ENCODE measurements around the gene CAST. TPM values are rescaled to one million over a fixed set of nuclear protein-coding genes. Genes with fewer than 3 reads are reported as not detected.

CAST gene
- total RNA-seq, 2 donors from 2014 or later = 251 to 256 TPM

DNA sequence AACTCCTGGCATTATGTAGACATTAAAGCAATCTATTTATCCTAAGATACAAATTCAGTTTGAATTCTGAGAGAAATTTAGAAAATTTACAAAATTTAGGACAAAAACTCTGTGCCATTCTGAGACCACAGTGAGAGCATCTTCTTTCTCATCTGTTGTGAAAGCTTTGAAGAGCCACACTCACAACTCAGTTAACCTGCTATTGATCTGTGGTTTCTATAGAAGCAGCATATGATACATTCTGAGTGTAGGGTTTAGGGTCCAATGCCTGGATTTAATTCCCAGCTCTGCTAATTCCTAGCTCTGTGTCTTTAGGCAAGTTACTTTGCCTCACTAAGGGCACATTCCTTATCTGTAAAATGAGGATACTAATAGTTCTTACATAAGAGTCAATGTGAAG lies 21.6 kb downstream of the CAST start:
- H3K4me3 ChIP-seq = no peak overlapping the region
- no peaks in the 10 kb centered on the region for H3K4me1 ChIP-seq (replicated peaks)
- no peak for DNase-seq (ENCODE audit: low spot score)
- H3K9me3 ChIP-seq = no peaks in the 10 kb centered on the region
- no peaks in the 10 kb centered on the region for H3K36me3 ChIP-seq
- no peaks in the 10 kb centered on the region for H3K27me3 ChIP-seq (replicated peaks; ENCODE audit: insufficient read depth)
- no peak overlapping the region for H3K27ac ChIP-seq
- intact Hi-C loops (cut with DNase I) = no loop called here
- TF ChIP-seq POLR2A (IDR thresholded peaks at IDR 0.05) (no peak), POLR2AphosphoS5 (IDR thresholded peaks at IDR 0.05) (no peak)
- TF ChIP-seq, protein P1, sequence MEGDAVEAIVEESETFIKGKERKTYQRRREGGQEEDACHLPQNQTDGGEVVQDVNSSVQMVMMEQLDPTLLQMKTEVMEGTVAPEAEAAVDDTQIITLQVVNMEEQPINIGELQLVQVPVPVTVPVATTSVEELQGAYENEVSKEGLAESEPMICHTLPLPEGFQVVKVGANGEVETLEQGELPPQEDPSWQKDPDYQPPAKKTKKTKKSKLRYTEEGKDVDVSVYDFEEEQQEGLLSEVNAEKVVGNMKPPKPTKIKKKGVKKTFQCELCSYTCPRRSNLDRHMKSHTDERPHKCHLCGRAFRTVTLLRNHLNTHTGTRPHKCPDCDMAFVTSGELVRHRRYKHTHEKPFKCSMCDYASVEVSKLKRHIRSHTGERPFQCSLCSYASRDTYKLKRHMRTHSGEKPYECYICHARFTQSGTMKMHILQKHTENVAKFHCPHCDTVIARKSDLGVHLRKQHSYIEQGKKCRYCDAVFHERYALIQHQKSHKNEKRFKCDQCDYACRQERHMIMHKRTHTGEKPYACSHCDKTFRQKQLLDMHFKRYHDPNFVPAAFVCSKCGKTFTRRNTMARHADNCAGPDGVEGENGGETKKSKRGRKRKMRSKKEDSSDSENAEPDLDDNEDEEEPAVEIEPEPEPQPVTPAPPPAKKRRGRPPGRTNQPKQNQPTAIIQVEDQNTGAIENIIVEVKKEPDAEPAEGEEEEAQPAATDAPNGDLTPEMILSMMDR (IDR thresholded peaks at IDR 0.05) = no peak

DNA sequence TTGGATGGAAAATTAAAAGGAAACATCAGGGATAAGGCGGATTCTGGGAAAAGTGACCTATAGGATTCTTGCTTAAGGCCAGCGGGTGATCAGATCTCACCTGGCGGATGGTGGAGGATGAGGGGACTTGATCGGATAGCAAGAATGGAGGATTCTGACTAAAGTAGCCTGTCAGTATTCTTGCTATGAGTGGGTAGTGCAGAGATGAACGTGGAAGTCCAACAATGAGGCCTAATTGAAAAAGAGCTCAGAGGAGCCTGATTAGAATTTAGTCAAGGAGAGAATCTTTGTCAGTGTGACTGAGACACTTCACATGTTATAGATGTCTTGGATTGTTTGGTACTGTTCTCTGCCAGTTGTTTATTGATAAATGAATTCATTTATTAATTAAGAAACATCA lies 24.9 kb downstream of the CAST start:
- Histone ChIP-seq H3K36me3 (no peaks in the 10 kb centered on the region), H3K27ac (no peak overlapping the region), H3K27me3 (replicated peaks; ENCODE audit: insufficient read depth) (no peaks in the 10 kb centered on the region), H3K9me3 (no peaks in the 10 kb centered on the region), H3K4me3 (no peak overlapping the region), H3K4me1 (replicated peaks) (no peaks in the 10 kb centered on the region)
- intact Hi-C loops (cut with DNase I) = no loop called here
- DNase-seq (ENCODE audit: low spot score) = no peak
- 94% methylated on average over 5 of the region's 5 CpGs for WGBS
- TF ChIP-seq POLR2AphosphoS5 (IDR thresholded peaks at IDR 0.05) = no peak
- TF ChIP-seq, protein P1 (IDR thresholded peaks at IDR 0.05) = no peak
- no peak for TF ChIP-seq POLR2A (IDR thresholded peaks at IDR 0.05)

DNA sequence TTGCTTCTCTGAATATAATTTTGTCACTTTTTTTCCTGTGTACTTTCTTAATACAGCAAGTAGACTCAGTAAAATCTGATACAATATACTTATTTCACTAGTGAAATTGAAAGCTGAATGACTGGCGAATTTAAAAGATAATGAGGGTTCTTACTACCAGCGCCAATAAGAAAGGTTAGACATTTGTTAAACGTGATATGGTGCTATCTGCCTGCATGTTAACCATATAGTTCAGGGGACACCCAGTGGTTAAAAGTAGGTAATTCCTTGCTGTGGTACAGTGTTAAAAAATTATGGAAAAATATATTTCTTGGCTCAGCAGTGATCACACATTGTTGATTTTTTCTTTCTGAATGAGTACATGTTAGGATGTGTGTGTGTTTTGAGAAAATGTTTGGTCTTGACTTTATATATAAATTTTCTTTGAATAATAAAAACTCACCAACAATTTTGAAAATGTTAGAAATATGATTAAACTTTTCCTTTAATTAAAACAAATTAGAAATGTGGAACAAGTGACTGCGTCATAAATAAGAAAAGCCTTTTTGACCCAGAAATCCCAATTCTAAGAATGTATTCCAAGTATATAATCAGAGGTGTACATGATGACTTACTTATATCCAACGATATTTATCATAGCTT lies 25.8 kb downstream of the CAST start:
- Histone ChIP-seq H3K4me3 (no peak overlapping the region), H3K4me1 (replicated peaks) (no peaks in the 10 kb centered on the region), H3K9me3 (no peaks in the 10 kb centered on the region), H3K27me3 (replicated peaks; ENCODE audit: insufficient read depth) (no peaks in the 10 kb centered on the region), H3K27ac (no peak overlapping the region), H3K36me3 (no peaks in the 10 kb centered on the region)
- intact Hi-C loops (cut with DNase I) = no loop called here
- 42% methylated on average over 5 of the region's 5 CpGs for WGBS
- TF ChIP-seq POLR2AphosphoS5 (IDR thresholded peaks at IDR 0.05) (peak; percentile 34), POLR2A (IDR thresholded peaks at IDR 0.05) (no peak)
- TF ChIP-seq, protein P1 (IDR thresholded peaks at IDR 0.05) = peak; percentile 30 to 76 (median 68)
- no peak for DNase-seq (ENCODE audit: low spot score)

DNA sequence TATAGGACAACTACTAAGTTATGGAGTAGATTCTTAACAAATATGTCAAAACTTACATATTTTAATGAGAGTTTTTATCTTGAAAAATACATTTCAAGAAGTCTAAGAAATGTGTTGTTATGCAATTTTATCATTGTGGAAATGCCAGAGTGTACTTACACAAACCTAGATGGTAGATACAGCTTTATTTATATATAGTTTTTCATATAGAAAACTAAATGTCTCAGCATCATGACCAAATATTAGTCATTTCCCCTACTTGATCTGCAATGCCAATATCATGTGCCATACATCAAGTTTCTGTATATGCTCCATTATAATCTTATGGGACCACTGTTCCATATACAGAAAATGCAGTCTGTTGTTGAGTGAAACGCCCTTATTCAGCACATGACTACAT lies 28.7 kb downstream of the CAST start:
- Histone ChIP-seq H3K4me1 (replicated peaks) (no peaks in the 10 kb centered on the region), H3K9me3 (no peaks in the 10 kb centered on the region), H3K36me3 (peaks cover 0 to under 1% of the 10 kb centered on the region in 2 donors), H3K4me3 (no peak overlapping the region), H3K27me3 (replicated peaks; ENCODE audit: insufficient read depth) (no peaks in the 10 kb centered on the region), H3K27ac (no peak overlapping the region)
- DNase-seq (ENCODE audit: low spot score) = no peak
- TF ChIP-seq, protein P1 (IDR thresholded peaks at IDR 0.05) = no peak
- 93% methylated on average over 1 of the region's 1 CpG for WGBS
- intact Hi-C loops (cut with DNase I) = no loop called here

DNA sequence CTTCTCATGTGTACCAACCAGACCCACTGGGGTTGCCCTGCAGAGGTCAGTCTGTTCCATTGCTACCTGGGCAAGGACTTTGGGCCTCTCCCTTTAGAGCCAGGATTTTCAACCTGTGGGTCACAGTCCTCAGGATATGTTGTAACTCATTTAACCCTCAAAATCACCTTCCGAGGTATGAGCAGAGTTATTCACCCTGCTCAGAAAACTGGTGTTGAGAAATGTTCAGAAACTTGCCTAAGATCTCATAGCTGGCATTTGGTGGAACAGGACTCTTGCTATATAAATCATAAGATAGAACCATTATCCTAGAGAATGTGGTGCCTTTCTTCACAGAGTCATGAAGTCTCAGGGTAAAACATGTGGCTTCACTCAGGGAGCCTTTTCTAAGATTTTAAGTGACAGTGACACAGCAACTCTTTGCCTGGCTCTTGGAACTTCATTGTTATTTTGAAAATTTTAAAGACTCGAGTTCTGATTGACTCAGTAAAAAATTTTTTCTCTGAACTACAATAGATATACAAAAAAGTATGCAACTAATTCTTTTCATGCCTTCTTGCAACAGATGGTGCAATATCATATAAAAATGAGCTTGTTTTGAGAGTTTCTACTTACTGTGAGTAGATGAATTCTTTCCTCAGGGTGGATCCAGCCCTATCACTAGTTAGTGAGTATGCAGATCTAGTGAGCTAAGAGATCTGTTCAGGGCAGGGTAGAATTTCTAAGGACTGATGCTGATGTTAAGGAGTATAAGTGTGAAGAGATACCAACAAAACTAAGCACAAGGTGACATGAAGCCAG lies 29.5 kb downstream of the CAST start:
- no peaks in the 10 kb centered on the region for H3K9me3 ChIP-seq
- peaks cover 0 to 3% of the 10 kb centered on the region in 2 donors for H3K36me3 ChIP-seq
- H3K27me3 ChIP-seq (replicated peaks; ENCODE audit: insufficient read depth) = no peaks in the 10 kb centered on the region
- 85% methylated on average over 2 of the region's 2 CpGs for WGBS
- H3K27ac ChIP-seq = no peak overlapping the region
- TF ChIP-seq POLR2A (IDR thresholded peaks at IDR 0.05) (no peak), POLR2AphosphoS5 (IDR thresholded peaks at IDR 0.05) (no peak)
- TF ChIP-seq, protein P1 (IDR thresholded peaks at IDR 0.05) = no peak
- H3K4me3 ChIP-seq = no peak overlapping the region
- DNase-seq (ENCODE audit: low spot score) = no peak
- H3K4me1 ChIP-seq (replicated peaks) = no peaks in the 10 kb centered on the region
- intact Hi-C loops (cut with DNase I) = no loop called here
